Measurements from ENCODE around the gene RND1. TPM values are rescaled to one million over a fixed set of nuclear protein-coding genes. Genes with fewer than 3 reads are reported as not detected.
"Not testable (repeated sequence)": the region's sequence is repeated elsewhere in the genome, so short reads cannot be mapped to it uniquely, and the experiment has no call there.

RND1 gene
- total and polyA plus RNA-seq, 7 donors = 0.15 to 1.2 (median 0.19) TPM; not detected in 2

- TF ChIP-seq CTCF (IDR thresholded peaks at IDR 0.05) = no peak
Measured at GRCh38 chr12:48854488-48854887, 11.2 kb downstream of the RND1 start.

GRCh38 chr12:48852734-48853688 is 12.7 kb downstream of the RND1 start:
- intact Hi-C loops (cut with DNase I) = loop anchor here (1.0 to 5.0 kb wide), 3 partner anchors 37 to 84 kb away; no protein-coding TSS in a partner anchor
- 1 to 2% (median 2%) methylated on average over 11 of the region's 11 CpGs for WGBS, 3 donors

More at GRCh38 chr12:48854488-48854887, 11.2 kb downstream of the RND1 start:
- H3K9me3 ChIP-seq = no peaks in the 10 kb centered on the region
- WGBS, 3 donors = 91 to 93% (median 91%) methylated on average over 4 of the region's 4 CpGs
- H3K36me3 ChIP-seq (ENCODE audit: insufficient read depth in 1 of 2, low read depth in 1 of 2) = peaks cover 0 to 12% of the 10 kb centered on the region in 2 donors
- H3K4me3 ChIP-seq = no peak overlapping the region
- DNase-seq = no peak
- peaks cover 19% of the 10 kb centered on the region for H3K4me1 ChIP-seq
- H3K27me3 ChIP-seq (ENCODE audit: insufficient read depth in 3 of 3, low read length in 2 of 3) = no peaks in the 10 kb centered on the region
- intact Hi-C loops (cut with DNase I) = loop anchor here in 1 of 2 donors (5.0 kb wide), 1 partner anchor 83 kb away; no protein-coding TSS in a partner anchor
- H3K27ac ChIP-seq = no peak overlapping the region
- no peak for ATAC-seq

GRCh38 chr12:48851883-48852733 is 13.6 kb downstream of the RND1 start, which contains the start of gene DDX23:
Gene DDX23, minus strand, starts transcription at chr12:48852163. Its CDS starts 6,381 bp downstream, at chr12:48845782.
- Histone ChIP-seq H3K36me3 (ENCODE audit: insufficient read depth in 1 of 2, low read depth in 1 of 2) (peaks cover 0 to 21% of the 10 kb centered on the region in 2 donors), H3K27me3 (ENCODE audit: insufficient read depth in 3 of 3, low read length in 2 of 3) (no peaks in the 10 kb centered on the region), H3K27ac (peak within 1 kb of the TSS; percentile 91), H3K4me3 (peak within 1 kb of the TSS; percentile 100), H3K9me3 (no peaks in the 10 kb centered on the region), H3K4me1 (peaks cover 19% of the 10 kb centered on the region)
- DNase-seq = peak; percentile 95 to 97
- TF ChIP-seq CTCF (IDR thresholded peaks at IDR 0.05) = no peak
- 0 to 1% (median 1%) methylated on average over 46 to 53 of the region's 53 CpGs for WGBS, 3 donors
- intact Hi-C loops (cut with DNase I) = loop anchor here in 1 of 2 donors (5.0 kb wide), 1 partner anchor 85 kb away; no protein-coding TSS in a partner anchor
- ATAC-seq = peak; percentile 97 to 99 (median 98)

More at GRCh38 chr12:48852734-48853688, 12.7 kb downstream of the RND1 start:
- Histone ChIP-seq H3K27me3 (ENCODE audit: insufficient read depth in 3 of 3, low read length in 2 of 3) (no peaks in the 10 kb centered on the region), H3K27ac (peak overlapping the region; percentile 91), H3K36me3 (ENCODE audit: insufficient read depth in 1 of 2, low read depth in 1 of 2) (peaks cover 0 to 21% of the 10 kb centered on the region in 2 donors), H3K4me3 (peak overlapping the region; percentile 100), H3K9me3 (no peaks in the 10 kb centered on the region), H3K4me1 (peaks cover 19% of the 10 kb centered on the region)
- DNase-seq (peak; percentile 74 to 81), ATAC-seq (peak; percentile 60 to 80 (median 74))
- peak; percentile 95 for TF ChIP-seq CTCF (IDR thresholded peaks at IDR 0.05)

- H3K4me3 ChIP-seq; H3K4me1 ChIP-seq; H3K27ac ChIP-seq; DNase-seq; ATAC-seq; intact Hi-C loops (cut with DNase I); H3K9me3 ChIP-seq; H3K27me3 ChIP-seq (ENCODE audit: insufficient read depth in 3 of 3, low read length in 2 of 3): not testable (repeated sequence)
- 92 to 94% (median 93%) methylated on average over 10 to 29 of the region's 29 CpGs for WGBS, 3 donors
- H3K36me3 ChIP-seq (ENCODE audit: insufficient read depth in 1 of 2, low read depth in 1 of 2) = peaks cover 15 to 83% of the 10 kb centered on the region in 2 donors
Measured at GRCh38 chr12:48842021-48842420, 23.6 kb downstream of the RND1 start.
